ENCODE measurements around the gene ASAP2.

ASAP2 gene

GRCh38 chr2:9285385-9285920 is 78.8 kb downstream of the ASAP2 start:
- H3K4me3 ChIP-seq (ENCODE audit: low read depth, low read length), result no peak overlapping the region
- no peak for TF ChIP-seq CTCF (IDR thresholded peaks at IDR 0.05; ENCODE audit: insufficient read depth, low read depth, low read length, missing control alignments)
- DNase-seq (ENCODE audit: low read depth), result no peak

- DNase-seq (ENCODE audit: low read depth), result no peak
- H3K4me3 ChIP-seq (ENCODE audit: low read depth, low read length), result no peak overlapping the region
- no peak for TF ChIP-seq CTCF (IDR thresholded peaks at IDR 0.05; ENCODE audit: insufficient read depth, low read depth, low read length, missing control alignments)
Measured at GRCh38 chr2:9285921-9286320, 79.3 kb downstream of the ASAP2 start.

DNA sequence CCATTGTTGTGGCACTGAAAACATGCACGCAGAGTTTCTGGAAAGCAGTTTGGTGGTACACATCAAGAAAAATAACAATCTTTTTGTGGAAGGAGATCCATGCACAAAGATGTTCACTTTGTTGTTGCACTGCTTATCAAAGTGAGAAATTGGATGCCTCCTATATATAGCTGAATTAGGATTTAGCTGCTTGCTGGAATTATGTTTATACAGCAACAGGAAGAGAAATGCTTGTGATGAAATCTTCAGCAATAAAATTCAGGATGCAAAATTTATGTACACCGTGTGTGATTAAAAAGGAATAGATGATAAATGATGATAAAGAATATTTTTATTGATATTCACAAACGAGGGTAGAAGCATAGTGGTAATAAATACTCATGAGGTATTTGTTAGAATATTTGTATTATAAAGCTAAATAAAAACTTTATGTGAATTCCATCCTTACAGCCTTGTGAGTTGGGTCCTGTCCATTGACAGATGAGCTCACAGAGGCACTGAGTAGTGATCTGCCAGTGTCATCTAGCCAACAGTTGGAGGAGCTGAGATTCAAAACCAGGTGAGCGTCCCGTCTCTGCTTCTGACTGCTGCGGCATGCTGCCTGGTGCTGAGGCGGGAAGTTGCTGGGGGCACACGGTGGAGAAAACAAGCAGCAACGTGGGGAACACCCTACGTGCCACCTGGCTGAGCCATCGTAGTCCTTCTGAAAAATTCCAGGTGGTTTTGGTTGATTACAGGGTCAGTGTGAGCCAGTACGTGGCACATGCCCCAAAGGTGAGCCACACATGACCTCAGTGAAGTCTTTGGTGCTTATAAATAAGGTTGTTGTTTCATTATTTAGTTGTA is 80.2 kb downstream of the ASAP2 start:
- DNase-seq (ENCODE audit: low read depth), result no peak
- H3K4me3 ChIP-seq (ENCODE audit: low read depth, low read length), result no peak overlapping the region
- no peak for TF ChIP-seq CTCF (IDR thresholded peaks at IDR 0.05; ENCODE audit: insufficient read depth, low read depth, low read length, missing control alignments)

- no peak for TF ChIP-seq CTCF (IDR thresholded peaks at IDR 0.05; ENCODE audit: insufficient read depth, low read depth, low read length, missing control alignments)
- DNase-seq (ENCODE audit: low read depth), result no peak
Measured at GRCh38 chr2:9287400-9288045, 80.9 kb downstream of the ASAP2 start.

DNA sequence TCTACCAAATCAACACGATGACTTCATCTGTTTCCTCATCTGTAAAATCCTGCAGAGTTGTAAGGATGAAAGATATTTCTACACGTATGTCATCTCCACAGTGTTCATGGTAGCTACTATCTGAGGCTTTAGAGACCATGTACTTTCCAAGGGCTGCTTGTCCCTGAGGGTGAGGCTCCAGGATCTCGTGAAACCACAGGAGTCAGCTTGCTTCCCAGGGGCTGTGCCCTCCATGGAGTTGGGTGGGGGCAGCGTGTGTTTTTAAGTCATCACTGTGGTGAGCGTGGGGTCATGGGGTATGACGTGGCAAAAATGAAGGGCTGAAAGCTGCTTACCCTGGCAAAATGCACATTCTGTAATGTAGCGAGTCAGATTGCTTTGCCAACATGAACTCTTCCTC is 81.6 kb downstream of the ASAP2 start:
- H3K4me3 ChIP-seq (ENCODE audit: low read depth, low read length), result no peak overlapping the region
- DNase-seq (ENCODE audit: low read depth), result no peak
- TF ChIP-seq CTCF (IDR thresholded peaks at IDR 0.05; ENCODE audit: insufficient read depth, low read depth, low read length, missing control alignments), result no peak

More at GRCh38 chr2:9287400-9288045, 80.9 kb downstream of the ASAP2 start:
- H3K4me3 ChIP-seq (ENCODE audit: low read depth, low read length), result no peak overlapping the region

- TF ChIP-seq CTCF (IDR thresholded peaks at IDR 0.05; ENCODE audit: insufficient read depth, low read depth, low read length, missing control alignments), result no peak
- DNase-seq (ENCODE audit: low read depth), result no peak
- H3K4me3 ChIP-seq (ENCODE audit: low read depth, low read length), result no peak overlapping the region
Measured at GRCh38 chr2:9288681-9289338, 82.2 kb downstream of the ASAP2 start.
